ENCODE data around the gene METRN.
"Not testable (repeated sequence)": the region's sequence is repeated elsewhere in the genome, so short reads cannot be mapped to it uniquely, and the experiment has no call there.

Gene METRN

DNA sequence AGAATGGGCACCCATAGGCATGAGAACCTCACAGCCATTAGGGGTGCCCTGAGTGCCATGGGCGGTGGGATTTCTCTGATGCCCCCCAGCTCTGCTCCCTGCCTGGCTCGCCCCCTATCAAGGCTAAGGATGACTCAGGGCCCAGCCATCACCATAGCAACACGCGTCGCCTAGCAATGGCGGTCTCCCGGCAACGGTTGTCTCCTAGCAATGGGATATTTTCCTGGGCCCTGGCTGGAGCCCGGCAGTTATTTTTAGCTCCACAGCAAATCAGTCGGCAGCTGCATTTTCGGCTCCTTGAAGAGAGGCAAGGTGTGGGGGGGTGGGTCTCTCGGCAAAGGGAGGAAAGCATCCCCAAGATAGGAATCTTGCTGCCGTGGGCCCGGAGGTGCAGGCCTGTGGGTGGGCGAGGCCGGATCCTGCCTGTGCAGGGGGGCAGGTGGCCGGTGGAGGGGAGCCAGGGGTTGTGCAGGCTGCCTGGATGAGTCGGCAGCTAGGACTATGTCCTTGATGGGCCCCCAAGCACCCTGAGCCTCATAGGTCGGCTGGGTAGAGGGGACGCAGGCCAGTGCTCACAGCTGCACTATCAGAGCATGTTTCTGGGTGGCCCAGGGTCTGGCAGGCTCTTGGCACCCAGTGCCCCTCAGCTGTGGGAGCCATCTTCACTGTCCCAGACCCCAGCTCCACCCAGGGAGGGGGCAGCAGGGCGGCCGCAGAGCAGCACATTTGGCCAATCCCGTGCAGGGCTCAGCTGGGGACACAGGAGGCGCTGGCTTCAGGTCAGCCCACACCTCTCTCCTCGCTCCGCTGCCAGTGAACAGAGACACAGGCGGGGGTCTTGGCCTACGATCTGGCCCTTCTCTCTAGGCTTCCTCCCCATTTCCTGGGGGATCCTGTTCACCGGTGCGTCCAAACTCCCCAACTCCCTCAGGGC lies 5.1 kb upstream of the METRN start:
- no peak for DNase-seq (ENCODE audit: low spot score)

DNA sequence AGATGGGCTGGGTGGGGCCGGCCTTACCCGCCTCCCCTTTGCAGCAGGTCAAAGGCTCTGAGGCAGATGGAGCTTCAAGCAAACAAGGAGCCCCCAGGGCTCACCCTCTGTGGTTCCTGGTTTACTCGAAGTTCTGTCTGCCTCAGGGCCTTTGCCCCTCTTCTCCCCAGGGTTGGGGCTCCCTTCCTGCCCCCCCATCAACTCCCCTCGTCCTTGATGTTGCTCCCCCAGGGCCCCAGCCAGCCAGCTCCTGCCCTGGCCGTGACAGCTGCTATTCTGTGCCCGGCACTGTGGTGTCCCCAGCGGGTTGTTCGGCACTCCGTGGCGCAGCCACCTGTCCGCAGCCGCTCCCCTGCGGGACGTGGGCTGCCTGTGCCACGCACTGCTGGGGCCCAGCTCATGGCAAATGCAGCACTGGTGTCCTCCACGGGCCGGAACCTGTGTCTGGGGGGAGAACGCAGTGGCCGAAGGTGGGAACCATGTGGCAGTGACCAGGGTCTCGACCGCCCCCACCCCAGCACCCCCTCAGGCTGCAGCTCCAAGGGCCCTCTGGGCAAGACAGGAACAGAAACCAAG lies 4.3 kb upstream of the METRN start:
- DNase-seq (ENCODE audit: low spot score): no peak

GRCh38 chr16:711084-711483 lies 3.8 kb upstream of the METRN start:
- DNase-seq (ENCODE audit: low spot score): no peak

DNA sequence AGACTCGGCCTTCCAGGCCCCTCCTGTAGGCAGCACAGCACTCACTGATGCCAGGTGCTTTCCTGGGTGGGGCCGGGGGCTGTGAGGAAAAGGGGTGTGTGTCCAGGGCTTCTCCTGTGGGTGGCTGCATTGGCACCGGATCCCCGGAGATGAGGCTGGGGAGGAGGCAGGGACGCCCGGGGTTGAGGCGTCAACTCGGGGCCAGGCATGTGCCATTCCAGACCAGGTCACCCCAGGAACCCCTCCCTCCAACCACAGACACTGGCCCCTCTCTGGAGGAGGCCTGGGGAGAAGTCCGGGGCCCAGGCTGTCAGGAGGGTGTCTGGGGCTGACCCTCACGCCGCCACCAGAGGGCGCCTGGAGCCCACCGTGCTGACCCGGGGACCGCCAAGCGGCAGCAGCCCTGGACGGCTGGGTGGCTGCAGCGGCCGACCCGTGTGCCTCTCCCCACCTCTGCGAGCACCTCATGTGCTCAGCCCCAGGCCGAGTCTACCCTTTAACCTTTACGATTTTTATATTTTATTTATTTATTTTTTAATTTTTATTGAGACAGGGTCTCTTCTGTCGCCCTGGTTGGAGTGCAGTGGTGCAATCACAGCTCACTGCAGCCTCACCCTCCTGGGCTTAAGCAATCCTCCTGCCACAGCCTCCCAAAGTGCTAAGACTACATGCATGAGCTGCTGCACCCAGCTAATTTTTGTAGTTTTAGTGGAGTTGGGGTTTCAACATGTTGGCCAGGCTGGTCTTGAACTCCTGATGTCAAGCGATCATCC lies 3.2 kb upstream of the METRN start:
- peak; percentile 85 for DNase-seq (ENCODE audit: low spot score)

DNA sequence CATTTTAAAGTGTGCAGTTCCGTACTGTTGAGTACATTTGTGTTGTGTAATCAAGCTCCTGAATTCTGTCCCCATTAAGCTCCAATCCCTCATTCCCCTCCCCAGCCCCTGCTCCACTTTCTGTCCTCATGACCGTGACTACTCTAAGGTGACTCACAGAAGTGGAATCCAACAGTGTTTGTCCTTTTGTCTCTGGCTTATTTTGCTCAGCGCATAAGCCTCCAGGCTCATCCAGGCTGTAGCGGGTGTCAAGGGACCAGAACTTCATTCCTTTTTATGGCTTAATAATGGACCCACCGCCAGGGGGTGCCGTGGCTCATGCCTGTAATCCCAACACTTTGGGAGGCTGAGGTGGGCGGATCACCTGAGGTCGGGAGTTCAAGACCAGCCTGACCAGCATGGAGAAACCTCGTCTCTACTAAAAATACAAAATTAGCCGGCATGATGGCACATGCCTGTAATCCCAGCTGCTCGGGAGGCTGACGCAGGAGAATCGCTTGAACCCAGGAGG lies 2.1 kb upstream of the METRN start:
- not testable (repeated sequence) for DNase-seq (ENCODE audit: low spot score)

GRCh38 chr16:714079-714478 lies 839 bp upstream of the METRN start:
- DNase-seq (ENCODE audit: low spot score): no peak

DNA sequence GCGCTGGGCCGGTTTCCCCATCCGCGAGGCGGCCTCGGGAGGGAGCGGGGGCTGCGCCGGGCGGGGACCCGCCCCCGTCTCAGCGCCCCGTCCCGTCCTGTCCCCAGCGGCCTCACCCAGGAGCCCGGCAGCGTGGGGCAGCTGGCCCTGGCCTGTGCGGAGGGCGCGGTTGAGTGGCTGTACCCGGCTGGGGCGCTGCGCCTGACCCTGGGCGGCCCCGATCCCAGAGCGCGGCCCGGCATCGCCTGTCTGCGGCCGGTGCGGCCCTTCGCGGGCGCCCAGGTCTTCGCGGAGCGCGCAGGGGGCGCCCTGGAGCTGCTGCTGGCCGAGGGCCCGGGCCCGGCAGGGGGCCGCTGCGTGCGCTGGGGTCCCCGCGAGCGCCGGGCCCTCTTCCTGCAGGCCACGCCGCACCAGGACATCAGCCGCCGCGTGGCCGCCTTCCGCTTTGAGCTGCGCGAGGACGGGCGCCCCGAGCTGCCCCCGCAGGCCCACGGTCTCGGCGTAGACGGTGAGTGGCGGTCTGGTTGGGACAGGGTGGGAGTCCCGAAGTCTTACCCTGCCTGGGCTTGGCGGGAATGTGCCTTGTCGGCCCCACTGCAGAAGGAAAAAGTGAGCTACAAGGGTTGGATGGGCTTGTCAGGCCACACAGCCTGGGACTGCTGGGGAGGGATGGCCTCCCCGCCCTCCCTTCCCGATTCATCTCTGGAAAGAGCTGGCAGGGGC lies 720 bp downstream of the METRN start:
- DNase-seq (ENCODE audit: low spot score): no peak

DNA sequence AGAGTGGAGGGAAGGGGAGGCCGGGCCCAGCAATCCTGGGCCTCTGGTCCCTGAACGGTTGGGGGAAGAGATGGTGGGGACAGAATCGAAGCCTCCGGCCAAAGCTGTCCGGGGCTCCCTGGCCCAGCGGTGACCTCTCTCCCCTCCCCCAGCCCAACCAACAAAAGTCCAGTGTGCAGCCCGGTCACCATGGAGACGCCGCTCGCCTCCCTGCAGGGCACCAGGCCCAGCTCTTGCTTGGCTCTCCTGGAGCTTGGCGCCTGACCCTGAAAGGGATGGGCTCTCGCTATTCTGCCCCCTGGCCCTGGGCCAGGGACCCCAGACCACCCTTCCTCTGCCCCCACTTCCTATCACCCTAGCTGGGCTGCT lies 1.3 kb downstream of the METRN start:
- no peak for DNase-seq (ENCODE audit: low spot score)

DNA sequence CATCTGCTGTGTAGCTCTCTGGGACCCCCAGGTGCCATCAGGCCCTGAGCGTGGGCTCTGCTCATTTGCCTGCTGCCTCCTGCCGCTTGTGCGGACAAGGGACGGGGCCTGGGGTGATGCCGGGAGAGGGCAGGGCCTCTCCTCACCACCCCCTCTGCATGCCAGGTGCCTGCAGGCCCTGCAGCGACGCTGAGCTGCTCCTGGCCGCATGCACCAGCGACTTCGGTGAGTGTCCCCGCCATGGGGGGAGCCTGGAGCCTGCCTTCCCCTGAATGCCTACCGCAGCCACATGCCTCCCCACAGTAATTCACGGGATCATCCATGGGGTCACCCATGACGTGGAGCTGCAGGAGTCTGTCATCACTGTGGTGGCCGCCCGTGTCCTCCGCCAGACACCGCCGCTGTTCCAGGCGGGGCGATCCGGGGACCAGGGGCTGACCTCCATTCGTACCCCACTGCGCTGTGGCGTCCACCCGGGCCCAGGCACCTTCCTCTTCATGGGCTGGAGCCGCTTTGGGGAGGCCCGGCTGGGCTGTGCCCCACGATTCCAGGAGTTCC lies 1.9 kb downstream of the METRN start:
- no peak for DNase-seq (ENCODE audit: low spot score)

DNA sequence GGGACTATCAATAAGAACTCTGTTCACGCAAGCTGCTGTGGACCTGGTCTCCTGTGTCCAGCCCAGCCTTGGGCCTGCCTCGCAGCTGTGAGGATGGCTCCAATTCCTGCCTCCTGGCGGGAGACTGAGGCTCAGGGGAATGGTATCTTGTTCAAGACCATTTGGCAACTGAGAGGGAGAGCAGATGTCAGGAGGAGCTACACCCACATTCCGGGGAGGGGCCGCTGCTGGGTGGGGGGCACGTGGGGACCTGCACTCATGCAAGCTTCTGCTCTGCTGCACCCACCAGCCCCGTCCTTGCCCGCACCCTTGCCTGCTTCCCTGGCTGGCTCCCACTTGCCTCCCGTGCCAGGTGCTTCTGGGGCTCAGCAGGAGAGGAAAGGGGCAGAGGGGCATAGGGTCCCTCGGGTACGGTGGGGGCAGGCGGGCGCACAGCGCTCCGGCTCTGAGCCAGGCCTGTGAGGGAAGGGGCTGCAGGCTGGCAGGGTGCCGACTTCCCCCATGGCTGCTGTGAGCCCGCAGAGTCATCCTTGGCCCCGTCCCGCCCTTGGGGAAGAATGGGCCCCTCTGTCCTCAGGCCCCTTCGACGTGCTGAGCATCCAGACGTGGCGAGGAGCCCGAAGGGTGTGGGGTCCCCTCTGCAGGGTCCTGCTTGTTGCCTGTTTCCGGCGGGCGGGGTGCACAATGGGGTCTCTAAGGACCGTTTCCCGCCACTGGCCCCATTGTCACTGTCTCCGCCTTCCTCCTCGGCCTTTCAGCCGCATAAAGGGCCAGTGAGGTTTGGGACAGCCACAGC lies 2.7 kb downstream of the METRN start:
- DNase-seq (ENCODE audit: low spot score): no peak

GRCh38 chr16:718389-718788 lies 3.5 kb downstream of the METRN start:
- no peak for DNase-seq (ENCODE audit: low spot score)

GRCh38 chr16:718922-719321 lies 4.0 kb downstream of the METRN start:
- DNase-seq (ENCODE audit: low spot score): no peak

DNA sequence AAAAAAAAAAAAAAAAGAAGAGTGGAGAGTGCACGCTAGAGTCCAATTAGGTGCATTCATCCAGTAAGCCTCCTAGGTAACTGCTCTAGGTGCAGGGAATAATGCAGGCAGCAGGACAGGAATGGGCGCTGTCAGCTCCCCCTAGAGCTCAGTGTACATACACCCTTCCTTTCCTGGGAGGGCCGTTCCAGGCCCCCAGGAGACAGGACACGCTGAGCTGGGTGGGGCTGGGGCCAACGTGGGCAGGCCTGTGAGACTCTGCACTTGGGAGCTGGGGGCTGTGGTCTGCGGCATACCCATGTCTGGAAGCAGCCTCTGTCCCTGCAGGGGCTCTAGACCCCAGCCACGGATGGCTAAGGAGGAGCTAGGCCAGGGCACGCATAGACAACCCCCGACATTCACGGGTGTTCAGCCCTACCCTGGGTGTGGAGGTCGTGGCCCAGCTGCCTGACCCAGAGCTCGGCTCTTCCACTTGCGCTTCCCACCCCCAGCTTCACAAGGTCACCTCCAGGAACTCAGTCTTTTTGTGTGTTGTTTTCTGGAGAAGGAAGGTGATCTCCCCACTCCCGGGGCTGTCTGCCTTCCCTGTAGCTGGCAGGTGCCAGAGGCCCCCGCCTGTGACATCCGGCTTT lies 5.0 kb downstream of the METRN start:
- DNase-seq (ENCODE audit: low spot score): no peak

DNA sequence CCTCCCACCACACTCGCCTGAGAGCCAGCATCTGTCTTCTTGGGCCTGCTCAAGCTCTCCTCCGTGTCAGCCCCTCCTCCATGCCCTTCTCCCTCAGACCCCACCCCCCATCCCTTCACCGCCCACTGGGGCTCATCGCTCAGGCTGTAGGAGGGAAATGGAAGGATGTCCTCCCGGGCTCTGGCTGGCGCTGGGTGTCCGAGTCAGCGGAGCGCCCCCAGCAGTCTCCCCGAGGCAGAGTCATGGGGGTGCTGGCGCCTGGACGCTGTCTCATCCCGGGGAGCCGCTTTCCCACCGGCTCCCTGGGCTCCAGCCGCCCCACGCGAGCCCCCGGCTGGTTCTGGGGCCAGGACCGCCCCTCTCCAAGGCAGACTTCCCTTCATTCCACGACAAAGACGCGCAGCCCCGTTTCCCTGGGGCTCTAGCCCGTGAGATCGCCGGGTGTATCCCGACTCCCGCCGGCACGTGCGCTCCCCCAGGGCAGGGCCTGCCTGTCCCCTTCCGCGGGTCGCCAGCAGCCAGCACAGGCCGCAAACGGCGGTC lies 5.6 kb downstream of the METRN start:
- no peak for DNase-seq (ENCODE audit: low spot score)

DNA sequence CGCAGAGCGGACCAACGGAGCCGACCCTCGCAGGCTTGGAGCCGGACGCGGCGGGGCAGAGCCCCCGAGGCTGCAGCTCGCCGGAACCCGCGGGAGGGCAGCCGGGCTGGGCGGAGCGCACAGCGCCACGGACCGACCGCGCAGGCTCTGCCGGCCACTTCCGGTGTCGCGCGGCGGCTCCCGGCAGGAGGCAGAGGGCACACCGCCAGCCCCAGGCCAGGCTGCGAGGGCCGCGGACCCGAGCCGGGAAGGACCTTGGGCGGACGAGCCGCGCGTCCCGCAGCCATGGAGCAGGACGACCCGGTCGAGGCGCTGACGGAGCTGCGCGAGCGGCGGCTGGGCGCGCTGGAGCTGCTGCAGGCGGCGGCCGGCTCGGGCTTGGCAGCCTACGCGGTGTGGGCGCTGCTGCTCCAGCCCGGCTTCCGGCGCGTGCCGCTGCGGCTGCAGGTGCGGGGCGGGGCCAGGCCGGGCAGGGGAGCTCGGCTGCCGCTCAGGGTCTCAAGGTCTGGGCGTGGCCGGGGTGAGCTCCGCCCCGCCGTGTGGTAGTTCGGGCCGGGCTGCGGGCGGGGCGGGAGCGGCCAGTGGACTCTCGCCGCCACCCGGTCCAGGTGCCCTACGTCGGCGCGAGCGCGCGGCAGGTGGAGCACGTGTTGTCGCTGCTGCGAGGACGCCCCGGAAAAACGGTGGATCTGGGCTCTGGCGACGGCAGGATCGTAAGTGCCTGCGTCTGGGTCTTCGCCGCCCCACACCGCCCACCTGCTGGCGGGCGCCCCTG lies 6.3 kb downstream of the METRN start, which contains the start of gene ANTKMT:
ANTKMT (plus strand) TSS at position 157 of the 775 bp plus-strand sequence; CDS start at position 286, 129 bp downstream.
- peak; percentile 88 for DNase-seq (ENCODE audit: low spot score)

- DNase-seq (ENCODE audit: low spot score): no peak
Observed at GRCh38 chr16:721765-722540, 7.0 kb downstream of the METRN start.

- DNase-seq (ENCODE audit: low spot score): no peak
Observed at GRCh38 chr16:722835-723633, 8.1 kb downstream of the METRN start.
